Measurements from ENCODE around the gene TRAK1.

GRCh38 chr3:42176242-42177034 lies 85.3 kb downstream of the TRAK1 start:
- no peak for TF ChIP-seq CTCF (conservative IDR thresholded peaks at IDR 0.05)
- TF ChIP-seq EZH2 (IDR thresholded peaks at IDR 0.05; ENCODE audit: low read depth), result no peak
